ENCODE data around the gene OAS1. TPM values are rescaled to one million over a fixed set of nuclear protein-coding genes. Genes with fewer than 3 reads are reported as not detected.

OAS1 gene
- total RNA-seq, 1 experiment from 2014 or later = 0.64 TPM

DNA sequence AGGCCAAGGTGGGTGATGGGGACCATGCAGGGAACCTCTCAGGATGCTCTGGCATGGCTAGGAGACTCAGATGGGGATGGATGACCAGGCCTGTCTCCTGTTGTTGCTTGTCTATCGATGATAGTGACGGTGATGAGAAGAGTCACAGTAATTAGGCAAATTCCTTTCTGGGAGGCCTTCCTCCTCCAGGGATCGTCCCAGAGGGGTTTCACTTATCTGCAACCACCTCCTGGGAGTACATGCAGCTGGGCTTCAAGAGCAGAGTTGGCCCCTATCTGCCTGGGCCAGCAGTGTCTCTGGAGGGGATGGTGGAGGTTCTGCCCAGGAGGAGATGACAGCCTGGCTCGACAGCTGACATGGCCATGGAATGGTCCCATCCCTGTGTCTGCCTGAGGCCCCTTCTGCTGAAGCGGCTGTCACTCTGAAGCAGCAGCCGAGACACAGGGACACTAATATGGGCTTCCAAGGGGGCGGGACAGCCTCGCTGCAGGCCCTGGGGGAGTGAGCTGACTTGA, 27.5 kb upstream of the OAS1 start (continued):
- no peak for TF ChIP-seq TCF7L2 (IDR thresholded peaks at IDR 0.05; ENCODE audit: borderline replicate concordance, extremely low read depth, insufficient read depth, insufficient read length)
- TF ChIP-seq JUND (IDR thresholded peaks at IDR 0.05) = no peak
- no peak for TF ChIP-seq SP1 (IDR thresholded peaks at IDR 0.05; ENCODE audit: low read depth)

DNA sequence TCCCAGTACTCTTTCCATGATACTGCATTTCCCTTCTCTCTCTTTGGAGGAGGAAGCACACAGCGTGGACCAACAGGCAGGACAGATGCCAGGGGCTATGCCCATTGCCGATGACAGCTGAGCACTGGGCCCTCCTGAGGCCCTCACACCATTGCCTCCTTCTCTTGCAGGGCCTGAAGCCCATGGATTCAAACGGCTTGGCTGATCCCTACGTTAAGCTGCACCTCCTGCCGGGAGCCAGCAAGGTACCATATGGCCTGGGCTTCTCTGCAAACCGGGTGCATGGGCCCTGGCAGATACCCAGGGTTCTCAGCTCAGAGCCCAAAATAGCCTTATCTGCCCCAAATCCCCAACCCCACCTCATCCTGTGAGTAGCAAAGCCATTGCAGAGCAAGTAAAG, 25.2 kb upstream of the OAS1 start:
- Histone ChIP-seq H2AFZ (ENCODE audit: low read depth, low read length, poor library complexity, severe bottlenecking) (no peak overlapping the region), H4K20me1 (ENCODE audit: insufficient read depth) (no peaks in the 10 kb centered on the region), H3K4me1 (ENCODE audit: control insufficient read depth in 1 of 2, insufficient read depth in 2 of 2, low read length in 2 of 2) (no peaks in the 10 kb centered on the region), H3K27ac (ENCODE audit: low read depth, low read length) (no peak overlapping the region), H3K9me2 (ENCODE audit: insufficient read depth) (no peaks in the 10 kb centered on the region), H3K27me3 (ENCODE audit: insufficient read depth, low read length) (peaks cover 93% of the 10 kb centered on the region), H3K4me2 (ENCODE audit: low read length) (no peak overlapping the region), H3K9ac (ENCODE audit: low read length) (no peak overlapping the region), H3K36me3 (ENCODE audit: control insufficient read depth in 1 of 2, insufficient read depth in 2 of 2, low read length in 2 of 2) (no peaks in the 10 kb centered on the region), H3K9me3 (ENCODE audit: control insufficient read depth in 1 of 2, insufficient read depth in 1 of 2, low read depth in 1 of 2, low read length in 2 of 2) (no peaks in the 10 kb centered on the region; a peak in 1 of 4 replicates), H3K79me2 (ENCODE audit: insufficient read depth, low read length) (no peaks in the 10 kb centered on the region), H3K4me3 (replicated peaks in 1 of 2; ENCODE audit: low read depth in 1 of 2, low read length in 2 of 2) (no peak overlapping the region)
- TF ChIP-seq, protein P1, sequence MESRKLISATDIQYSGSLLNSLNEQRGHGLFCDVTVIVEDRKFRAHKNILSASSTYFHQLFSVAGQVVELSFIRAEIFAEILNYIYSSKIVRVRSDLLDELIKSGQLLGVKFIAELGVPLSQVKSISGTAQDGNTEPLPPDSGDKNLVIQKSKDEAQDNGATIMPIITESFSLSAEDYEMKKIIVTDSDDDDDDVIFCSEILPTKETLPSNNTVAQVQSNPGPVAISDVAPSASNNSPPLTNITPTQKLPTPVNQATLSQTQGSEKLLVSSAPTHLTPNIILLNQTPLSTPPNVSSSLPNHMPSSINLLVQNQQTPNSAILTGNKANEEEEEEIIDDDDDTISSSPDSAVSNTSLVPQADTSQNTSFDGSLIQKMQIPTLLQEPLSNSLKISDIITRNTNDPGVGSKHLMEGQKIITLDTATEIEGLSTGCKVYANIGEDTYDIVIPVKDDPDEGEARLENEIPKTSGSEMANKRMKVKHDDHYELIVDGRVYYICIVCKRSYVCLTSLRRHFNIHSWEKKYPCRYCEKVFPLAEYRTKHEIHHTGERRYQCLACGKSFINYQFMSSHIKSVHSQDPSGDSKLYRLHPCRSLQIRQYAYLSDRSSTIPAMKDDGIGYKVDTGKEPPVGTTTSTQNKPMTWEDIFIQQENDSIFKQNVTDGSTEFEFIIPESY (IDR thresholded peaks at IDR 0.05; ENCODE audit: extremely low read depth, insufficient replicate concordance, low read length) = no peak
- TF ChIP-seq JUND (IDR thresholded peaks at IDR 0.05) (no peak), EZH2 (IDR thresholded peaks at IDR 0.05) (no peak), ZFX (IDR thresholded peaks at IDR 0.05) (no peak), POLR2A (IDR thresholded peaks at IDR 0.05; ENCODE audit: borderline replicate concordance, extremely low read depth, insufficient read depth, insufficient read length) (no peak), SIN3A (IDR thresholded peaks at IDR 0.05; ENCODE audit: low read depth) (no peak), FOSL1 (IDR thresholded peaks at IDR 0.05; ENCODE audit: low read depth) (no peak), SRF (IDR thresholded peaks at IDR 0.05; ENCODE audit: low read depth) (no peak), YY1 (IDR thresholded peaks at IDR 0.05; ENCODE audit: extremely low read depth, insufficient replicate concordance, low read depth, low read length) (no peak), CEBPB (IDR thresholded peaks at IDR 0.05; ENCODE audit: low read depth) (no peak), ELF1 (IDR thresholded peaks at IDR 0.05; ENCODE audit: borderline replicate concordance, low read depth) (no peak), TCF7L2 (IDR thresholded peaks at IDR 0.05; ENCODE audit: borderline replicate concordance, extremely low read depth, insufficient read depth, insufficient read length) (no peak), ZNF274 (IDR thresholded peaks at IDR 0.05; ENCODE audit: low read depth, low read length) (no peak), EGR1 (IDR thresholded peaks at IDR 0.05; ENCODE audit: low read depth) (no peak), SP1 (IDR thresholded peaks at IDR 0.05; ENCODE audit: low read depth) (no peak)
- TF ChIP-seq, protein P2, sequence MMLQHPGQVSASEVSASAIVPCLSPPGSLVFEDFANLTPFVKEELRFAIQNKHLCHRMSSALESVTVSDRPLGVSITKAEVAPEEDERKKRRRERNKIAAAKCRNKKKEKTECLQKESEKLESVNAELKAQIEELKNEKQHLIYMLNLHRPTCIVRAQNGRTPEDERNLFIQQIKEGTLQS (IDR thresholded peaks at IDR 0.05) = no peak
- TF ChIP-seq, protein P3, sequence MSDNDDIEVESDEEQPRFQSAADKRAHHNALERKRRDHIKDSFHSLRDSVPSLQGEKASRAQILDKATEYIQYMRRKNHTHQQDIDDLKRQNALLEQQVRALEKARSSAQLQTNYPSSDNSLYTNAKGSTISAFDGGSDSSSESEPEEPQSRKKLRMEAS (IDR thresholded peaks at IDR 0.05) = no peak
- TF ChIP-seq, protein P4, sequence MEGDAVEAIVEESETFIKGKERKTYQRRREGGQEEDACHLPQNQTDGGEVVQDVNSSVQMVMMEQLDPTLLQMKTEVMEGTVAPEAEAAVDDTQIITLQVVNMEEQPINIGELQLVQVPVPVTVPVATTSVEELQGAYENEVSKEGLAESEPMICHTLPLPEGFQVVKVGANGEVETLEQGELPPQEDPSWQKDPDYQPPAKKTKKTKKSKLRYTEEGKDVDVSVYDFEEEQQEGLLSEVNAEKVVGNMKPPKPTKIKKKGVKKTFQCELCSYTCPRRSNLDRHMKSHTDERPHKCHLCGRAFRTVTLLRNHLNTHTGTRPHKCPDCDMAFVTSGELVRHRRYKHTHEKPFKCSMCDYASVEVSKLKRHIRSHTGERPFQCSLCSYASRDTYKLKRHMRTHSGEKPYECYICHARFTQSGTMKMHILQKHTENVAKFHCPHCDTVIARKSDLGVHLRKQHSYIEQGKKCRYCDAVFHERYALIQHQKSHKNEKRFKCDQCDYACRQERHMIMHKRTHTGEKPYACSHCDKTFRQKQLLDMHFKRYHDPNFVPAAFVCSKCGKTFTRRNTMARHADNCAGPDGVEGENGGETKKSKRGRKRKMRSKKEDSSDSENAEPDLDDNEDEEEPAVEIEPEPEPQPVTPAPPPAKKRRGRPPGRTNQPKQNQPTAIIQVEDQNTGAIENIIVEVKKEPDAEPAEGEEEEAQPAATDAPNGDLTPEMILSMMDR (IDR thresholded peaks at IDR 0.05 in 2 of 3, conservative IDR thresholded peaks at IDR 0.05 in 1 of 3; ENCODE audit: borderline replicate concordance in 1 of 3, insufficient read depth in 1 of 3, low read depth in 2 of 3, low read length in 2 of 3) = no peak
- TF ChIP-seq, protein P5, sequence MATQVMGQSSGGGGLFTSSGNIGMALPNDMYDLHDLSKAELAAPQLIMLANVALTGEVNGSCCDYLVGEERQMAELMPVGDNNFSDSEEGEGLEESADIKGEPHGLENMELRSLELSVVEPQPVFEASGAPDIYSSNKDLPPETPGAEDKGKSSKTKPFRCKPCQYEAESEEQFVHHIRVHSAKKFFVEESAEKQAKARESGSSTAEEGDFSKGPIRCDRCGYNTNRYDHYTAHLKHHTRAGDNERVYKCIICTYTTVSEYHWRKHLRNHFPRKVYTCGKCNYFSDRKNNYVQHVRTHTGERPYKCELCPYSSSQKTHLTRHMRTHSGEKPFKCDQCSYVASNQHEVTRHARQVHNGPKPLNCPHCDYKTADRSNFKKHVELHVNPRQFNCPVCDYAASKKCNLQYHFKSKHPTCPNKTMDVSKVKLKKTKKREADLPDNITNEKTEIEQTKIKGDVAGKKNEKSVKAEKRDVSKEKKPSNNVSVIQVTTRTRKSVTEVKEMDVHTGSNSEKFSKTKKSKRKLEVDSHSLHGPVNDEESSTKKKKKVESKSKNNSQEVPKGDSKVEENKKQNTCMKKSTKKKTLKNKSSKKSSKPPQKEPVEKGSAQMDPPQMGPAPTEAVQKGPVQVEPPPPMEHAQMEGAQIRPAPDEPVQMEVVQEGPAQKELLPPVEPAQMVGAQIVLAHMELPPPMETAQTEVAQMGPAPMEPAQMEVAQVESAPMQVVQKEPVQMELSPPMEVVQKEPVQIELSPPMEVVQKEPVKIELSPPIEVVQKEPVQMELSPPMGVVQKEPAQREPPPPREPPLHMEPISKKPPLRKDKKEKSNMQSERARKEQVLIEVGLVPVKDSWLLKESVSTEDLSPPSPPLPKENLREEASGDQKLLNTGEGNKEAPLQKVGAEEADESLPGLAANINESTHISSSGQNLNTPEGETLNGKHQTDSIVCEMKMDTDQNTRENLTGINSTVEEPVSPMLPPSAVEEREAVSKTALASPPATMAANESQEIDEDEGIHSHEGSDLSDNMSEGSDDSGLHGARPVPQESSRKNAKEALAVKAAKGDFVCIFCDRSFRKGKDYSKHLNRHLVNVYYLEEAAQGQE (IDR thresholded peaks at IDR 0.05; ENCODE audit: low read depth) = no peak
- ATAC-seq (no peak), DNase-seq (ENCODE audit: low read depth, low spot score) (no peak)
- no TSS peak for BruUV-seq (replicated peaks)
- intact Hi-C loops (cut with micrococcal nuclease) = no loop called here
- ChIA-PET CTCF (no interaction called here), RAD21 (ENCODE audit: low non-redundant PET in 1 of 2, low total read pairs in 2 of 2, uncharacterized antibody in 2 of 2, unreplicated experiment in 2 of 2) (no interaction called here), POLR2A (no interaction called here)
